Neural progenitor cell (in vitro differentiated cells): ENCODE results near the gene PNPLA7. TPM values are rescaled to one million over a fixed set of nuclear protein-coding genes. Genes with fewer than 3 reads are reported as not detected.
A peak's percentile ranks its signal among the peaks of the same experiment; 100 is the strongest.
"Not testable (repeated sequence)": the region's sequence is repeated elsewhere in the genome, so short reads cannot be mapped to it uniquely, and the experiment has no call there.

Experiments used
- DNase-seq: peaks from one replicate; pipeline ENCODE4 v3.0.0-alpha.2; 2016; ENCODE audit warnings: low spot score
- H2AFZ ChIP-seq: fragments of 200-600 bp; sonication (generic); replicated peaks from 2 replicates; pipeline ENCODE4 v1.6.1; 2016; ENCODE audit warnings: antibody characterized with exemption
- H3F3A ChIP-seq: fragments of 200-600 bp; sonication (generic); 2 replicates; pipeline ENCODE4 v1.6.1; 2016; ENCODE audit warnings: antibody characterized with exemption, low read depth
- H3K27ac ChIP-seq: fragments of 200-600 bp; sonication (generic); 2 replicates; pipeline ENCODE4 v1.5.1; 2016; ENCODE audit warnings: mild to moderate bottlenecking
- H3K27me3 ChIP-seq: fragments of 200-600 bp; sonication (generic); 2 replicates; pipeline ENCODE4 v1.6.1; 2016; ENCODE audit warnings: mild to moderate bottlenecking, moderate library complexity
- H3K36me3 ChIP-seq: fragments of 200-600 bp; sonication (generic); 2 replicates; pipeline ENCODE4 v1.5.1; 2016
- H3K4me1 ChIP-seq: fragments of 200-600 bp; sonication (generic); 2 replicates; pipeline ENCODE4 v1.6.1; 2016; ENCODE audit warnings: mixed run types
- H3K4me2 ChIP-seq: fragments of 200-600 bp; sonication (generic); 2 replicates; pipeline ENCODE4 v1.6.1; 2016
- H3K4me3 ChIP-seq: fragments of 200-600 bp; sonication (generic); 2 replicates; pipeline ENCODE4 v1.5.1; 2016
- H3K79me2 ChIP-seq: fragments of 200-600 bp; sonication (generic); 2 replicates; pipeline ENCODE4 v1.6.1; 2016; ENCODE audit warnings: low read depth
- H3K9ac ChIP-seq: fragments of 200-600 bp; sonication (generic); 2 replicates; pipeline ENCODE4 v1.6.1; 2016
- H3K9me3 ChIP-seq: fragments of 200-600 bp; sonication (generic); 2 replicates; pipeline ENCODE4 v1.5.1; 2016; ENCODE audit warnings: low read depth
- H4K20me1 ChIP-seq: fragments of 200-600 bp; sonication (generic); 2 replicates; pipeline ENCODE4 v1.6.1; 2016; ENCODE audit warnings: low read depth
- H3K27ac Mint-ChIP-seq: 3 replicates; pipeline ENCODE4 v1.8.0; 2021; ENCODE audit warnings: mixed read lengths
- H3K27me3 Mint-ChIP-seq: 2 replicates; pipeline ENCODE4 v1.8.0; 2022; ENCODE audit warnings: low read depth, mild to moderate bottlenecking, inconsistent platforms, moderate library complexity, mixed read lengths; ENCODE audit not compliant: insufficient read depth
- H3K36me3 Mint-ChIP-seq: 3 replicates; pipeline ENCODE4 v1.8.0; 2021; ENCODE audit warnings: mixed read lengths
- H3K4me1 Mint-ChIP-seq: 3 replicates; pipeline ENCODE4 v1.8.0; 2021; ENCODE audit warnings: mixed read lengths
- H3K4me3 Mint-ChIP-seq: 3 replicates; pipeline ENCODE4 v1.8.0; 2021; ENCODE audit warnings: mild to moderate bottlenecking, moderate library complexity, mixed read lengths
- H3K9me3 Mint-ChIP-seq: 3 replicates; pipeline ENCODE4 v1.8.0; 2020; ENCODE audit warnings: mixed read lengths
- EZH2 ChIP-seq: fragments of 200-600 bp; sonication (generic); IDR thresholded peaks from 2 replicates; pipeline ENCODE4 v1.6.1; 2017; ENCODE audit warnings: antibody characterized with exemption, mild to moderate bottlenecking, moderate library complexity
- EZH2phosphoT487 ChIP-seq: fragments of 200-600 bp; sonication (generic); IDR thresholded peaks from 2 replicates; pipeline ENCODE4 v1.6.1; 2017; ENCODE audit warnings: antibody characterized with exemption
- total RNA-seq: library from RNA; depleted of rRNA; stranded (reverse); fragments of >200 nt; gene quantifications from 2 replicates; pipeline ENCODE4 v1.2.3, GENCODE V29; 2015; ENCODE audit warnings: low replicate concordance
- TF ChIP-seq, protein P1 (sequence below): fragments of 200-600 bp; sonication (generic); IDR thresholded peaks from 2 replicates; pipeline ENCODE4 v1.5.1; 2017; ENCODE audit warnings: antibody characterized with exemption, mild to moderate bottlenecking

PNPLA7 gene
- total RNA-seq, 1 donor from 2014 or later = 0.13 TPM

DNA sequence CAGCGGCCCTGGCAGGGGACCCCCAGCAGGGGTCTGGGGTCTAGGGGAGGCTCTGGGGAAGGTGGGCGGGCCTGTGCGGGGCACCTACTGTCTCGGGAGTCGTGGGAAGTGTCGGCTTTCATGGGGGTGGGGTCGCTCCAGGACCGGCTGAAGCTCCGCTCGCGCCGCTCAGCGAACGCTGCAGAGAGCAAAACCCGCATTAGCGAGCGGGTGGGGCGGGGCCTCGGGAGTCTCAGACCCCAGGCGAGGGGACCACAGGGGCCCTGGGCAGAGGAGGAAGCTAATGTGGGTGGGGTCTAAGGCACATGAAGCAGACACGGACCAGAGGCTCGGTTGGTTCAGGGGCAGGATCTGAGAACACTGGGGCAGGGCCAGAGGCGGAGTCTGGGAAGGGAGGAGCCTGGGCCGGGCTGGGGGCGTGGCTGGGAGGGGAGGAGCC is 96.5 kb downstream of the PNPLA7 start:
- Histone ChIP-seq H3K9ac (no peak overlapping the region), H3K4me2 (peak overlapping the region; percentile 90), H3F3A (peaks cover 15% of the 10 kb centered on the region), H3K4me3 (peak overlapping the region; percentile 53), H3K36me3 (no peaks in the 10 kb centered on the region), H3K27me3 (peaks cover 7% of the 10 kb centered on the region), H3K4me1 (peaks cover 20% of the 10 kb centered on the region), H3K27ac (no peak overlapping the region), H4K20me1 (peaks cover 55% of the 10 kb centered on the region), H3K9me3 (no peaks in the 10 kb centered on the region), H2AFZ (peak overlapping the region; percentile 3), H3K79me2 (peaks cover 5% of the 10 kb centered on the region)
- Mint-ChIP-seq H3K4me1 (peaks cover 15% of the 10 kb centered on the region), H3K27me3 (peaks cover 6% of the 10 kb centered on the region), H3K4me3 (peak overlapping the region; percentile 77), H3K27ac (no peak overlapping the region), H3K36me3 (peaks cover 4% of the 10 kb centered on the region), H3K9me3 (no peaks in the 10 kb centered on the region)
- TF ChIP-seq EZH2phosphoT487 = no peak
- no peak for TF ChIP-seq EZH2
- TF ChIP-seq, protein P1, sequence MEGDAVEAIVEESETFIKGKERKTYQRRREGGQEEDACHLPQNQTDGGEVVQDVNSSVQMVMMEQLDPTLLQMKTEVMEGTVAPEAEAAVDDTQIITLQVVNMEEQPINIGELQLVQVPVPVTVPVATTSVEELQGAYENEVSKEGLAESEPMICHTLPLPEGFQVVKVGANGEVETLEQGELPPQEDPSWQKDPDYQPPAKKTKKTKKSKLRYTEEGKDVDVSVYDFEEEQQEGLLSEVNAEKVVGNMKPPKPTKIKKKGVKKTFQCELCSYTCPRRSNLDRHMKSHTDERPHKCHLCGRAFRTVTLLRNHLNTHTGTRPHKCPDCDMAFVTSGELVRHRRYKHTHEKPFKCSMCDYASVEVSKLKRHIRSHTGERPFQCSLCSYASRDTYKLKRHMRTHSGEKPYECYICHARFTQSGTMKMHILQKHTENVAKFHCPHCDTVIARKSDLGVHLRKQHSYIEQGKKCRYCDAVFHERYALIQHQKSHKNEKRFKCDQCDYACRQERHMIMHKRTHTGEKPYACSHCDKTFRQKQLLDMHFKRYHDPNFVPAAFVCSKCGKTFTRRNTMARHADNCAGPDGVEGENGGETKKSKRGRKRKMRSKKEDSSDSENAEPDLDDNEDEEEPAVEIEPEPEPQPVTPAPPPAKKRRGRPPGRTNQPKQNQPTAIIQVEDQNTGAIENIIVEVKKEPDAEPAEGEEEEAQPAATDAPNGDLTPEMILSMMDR = no peak
- DNase-seq = peak; percentile 97

DNA sequence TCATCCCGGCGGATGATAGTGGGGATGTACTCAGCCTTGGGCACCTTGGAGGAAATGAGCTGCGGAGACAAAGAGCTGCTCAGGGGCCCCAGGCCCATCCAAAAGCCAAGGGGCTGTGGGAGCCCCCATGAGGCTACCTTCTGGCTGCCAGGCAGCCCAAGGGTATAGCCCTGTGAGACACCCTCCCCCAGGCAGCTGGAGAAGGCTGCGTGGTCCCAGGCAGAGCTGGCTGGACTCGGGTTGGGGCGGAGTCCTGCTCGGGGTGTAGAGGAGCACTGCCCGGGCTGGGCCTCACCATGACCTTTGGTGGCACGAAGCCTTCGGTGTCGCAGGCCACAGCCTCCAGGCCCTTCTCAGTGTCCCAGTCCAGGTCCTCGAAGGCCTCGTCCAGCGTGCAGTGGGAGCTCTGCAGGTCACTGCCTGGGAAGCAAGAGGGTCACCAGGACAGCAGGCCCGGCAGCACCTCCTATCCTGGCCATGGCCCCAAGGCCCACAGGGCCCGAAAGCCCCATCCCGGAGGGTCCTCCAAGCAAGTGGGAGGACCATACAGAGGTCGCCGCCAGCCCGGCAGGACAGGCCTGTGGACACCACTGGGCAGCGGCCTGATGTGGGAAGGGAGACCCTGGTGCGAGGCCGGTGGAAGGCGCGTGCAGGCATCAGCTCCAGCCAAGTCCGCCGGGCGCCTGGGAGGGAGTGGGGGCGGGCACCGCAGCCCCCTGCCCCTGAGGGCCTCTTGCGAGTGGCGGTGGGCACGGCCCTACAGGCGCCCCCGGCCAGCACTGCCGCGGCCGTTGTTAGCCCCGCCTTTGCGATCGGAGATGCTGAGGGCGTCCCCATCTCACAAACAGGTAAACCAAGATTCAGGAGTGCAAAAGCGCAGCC is 97.2 kb downstream of the PNPLA7 start:
- TF ChIP-seq EZH2phosphoT487 (no peak), EZH2 (no peak)
- TF ChIP-seq, protein P1 = no peak
- H3K4me2 ChIP-seq = peak overlapping the region; percentile 90

DNA sequence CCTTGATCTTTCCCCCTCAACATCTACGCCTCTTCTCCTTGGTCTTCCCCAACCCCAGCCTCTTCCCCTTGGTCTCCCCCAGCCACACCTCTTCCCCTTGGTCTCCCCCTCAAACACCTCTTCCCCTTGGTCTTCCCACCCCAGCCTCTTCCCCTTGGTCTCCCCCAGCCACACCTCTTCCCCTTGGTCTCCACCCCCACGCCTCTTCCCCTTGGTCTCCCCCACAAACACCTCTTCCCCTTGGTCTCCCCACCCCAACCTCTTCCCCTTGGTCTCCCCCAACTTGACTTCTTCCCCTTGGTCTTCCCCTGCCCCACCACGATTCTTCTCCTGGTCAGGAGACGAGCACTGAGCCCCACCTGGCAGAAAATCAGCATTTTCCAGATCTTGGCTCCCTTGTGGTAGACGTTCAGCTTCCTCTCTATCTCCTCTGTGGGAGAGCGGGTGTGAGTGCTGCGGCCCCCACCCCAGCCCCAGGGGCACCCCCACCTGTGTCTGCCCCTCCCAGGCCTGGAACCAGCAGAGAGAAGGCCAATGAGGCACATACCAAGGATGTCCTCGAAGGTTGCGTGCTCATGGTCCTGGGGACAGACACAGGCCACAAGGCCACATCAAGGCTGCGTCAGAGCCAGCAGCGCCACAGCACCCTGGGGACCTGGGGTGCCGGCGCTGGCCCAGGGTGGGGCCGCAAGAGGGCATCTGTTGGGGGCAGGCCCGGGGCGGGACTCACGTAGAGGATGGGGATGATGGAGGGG is 98.0 kb downstream of the PNPLA7 start:
- Histone ChIP-seq H3K4me2 (no peak overlapping the region), H3F3A (peaks cover 15% of the 10 kb centered on the region), H4K20me1 (peaks cover 41% of the 10 kb centered on the region), H3K27me3 (no peaks in the 10 kb centered on the region), H3K9ac (no peak overlapping the region), H3K36me3 (no peaks in the 10 kb centered on the region), H3K4me3 (no peak overlapping the region), H3K27ac (no peak overlapping the region), H3K9me3 (no peaks in the 10 kb centered on the region), H2AFZ (no peak overlapping the region), H3K4me1 (peaks cover 13% of the 10 kb centered on the region), H3K79me2 (no peaks in the 10 kb centered on the region)
- H3K27ac Mint-ChIP-seq = no peak overlapping the region
- DNase-seq = no peak
- peaks cover 18% of the 10 kb centered on the region for H3K4me1 Mint-ChIP-seq
- H3K4me3 Mint-ChIP-seq = no peak overlapping the region
- peaks cover 6% of the 10 kb centered on the region for H3K27me3 Mint-ChIP-seq
- TF ChIP-seq, protein P1 = no peak
- TF ChIP-seq EZH2 (no peak), EZH2phosphoT487 (no peak)
- H3K9me3 Mint-ChIP-seq = no peaks in the 10 kb centered on the region
- peaks cover 5% of the 10 kb centered on the region for H3K36me3 Mint-ChIP-seq

More for the DNA sequence above, 97.2 kb downstream of the PNPLA7 start:
- Histone ChIP-seq H3K9ac (no peak overlapping the region), H3K79me2 (no peaks in the 10 kb centered on the region), H3F3A (peaks cover 15% of the 10 kb centered on the region), H3K27me3 (peaks cover under 1% of the 10 kb centered on the region), H3K36me3 (no peaks in the 10 kb centered on the region), H4K20me1 (peaks cover 49% of the 10 kb centered on the region), H3K4me3 (peak overlapping the region; percentile 53), H2AFZ (peak overlapping the region; percentile 3), H3K27ac (no peak overlapping the region), H3K4me1 (peaks cover 14% of the 10 kb centered on the region), H3K9me3 (no peaks in the 10 kb centered on the region)
- Mint-ChIP-seq H3K4me3 (no peak overlapping the region), H3K36me3 (peaks cover 4% of the 10 kb centered on the region), H3K27me3 (peaks cover 6% of the 10 kb centered on the region), H3K4me1 (peaks cover 15% of the 10 kb centered on the region), H3K9me3 (no peaks in the 10 kb centered on the region), H3K27ac (no peak overlapping the region)
- DNase-seq = no peak

DNA sequence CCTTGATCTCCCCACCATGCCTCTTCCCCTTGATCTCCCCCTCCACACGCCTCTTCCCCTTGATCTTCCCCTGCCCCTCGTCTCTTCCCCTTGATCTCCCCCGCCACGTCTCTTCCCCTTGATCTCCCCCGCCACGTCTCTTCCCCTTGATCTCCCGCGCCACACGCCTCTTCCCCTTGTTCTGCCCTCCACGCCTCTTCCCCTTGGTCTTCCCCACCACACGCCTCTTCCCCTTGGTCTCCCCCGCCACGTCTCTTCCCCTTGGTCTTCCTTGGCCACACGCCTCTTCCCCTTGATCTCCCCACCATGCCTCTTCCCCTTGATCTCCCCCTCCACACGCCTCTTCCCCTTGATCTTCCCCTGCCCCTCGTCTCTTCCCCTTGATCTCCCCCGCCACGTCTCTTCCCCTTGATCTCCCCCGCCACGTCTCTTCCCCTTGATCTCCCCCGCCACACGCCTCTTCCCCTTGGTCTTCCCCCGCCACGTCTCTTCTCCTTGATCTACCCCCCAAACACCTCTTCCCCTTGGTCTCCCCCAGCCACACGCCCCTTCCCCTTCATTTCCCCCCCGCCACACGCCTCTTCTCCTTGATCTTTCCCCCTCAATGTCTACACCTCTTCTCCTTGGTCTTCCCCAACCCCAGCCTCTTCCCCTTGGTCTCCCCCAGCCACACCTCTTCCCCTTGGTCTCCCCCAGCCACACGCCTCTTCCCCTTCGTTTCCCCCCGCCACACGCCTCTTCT is 98.8 kb downstream of the PNPLA7 start:
- peaks cover 34% of the 10 kb centered on the region for H4K20me1 ChIP-seq
- peaks cover 13% of the 10 kb centered on the region for H3K4me1 ChIP-seq
- H3K27me3 ChIP-seq, H2AFZ ChIP-seq, H3K79me2 ChIP-seq, H3K9me3 ChIP-seq, H3K36me3 Mint-ChIP-seq, H3K27ac ChIP-seq, H3K9ac ChIP-seq, H3K4me3 Mint-ChIP-seq, DNase-seq, H3K36me3 ChIP-seq, H3K4me2 ChIP-seq, H3K27me3 Mint-ChIP-seq, H3K4me3 ChIP-seq, H3K27ac Mint-ChIP-seq, H3K9me3 Mint-ChIP-seq: not testable (repeated sequence)
- peaks cover 18% of the 10 kb centered on the region for H3K4me1 Mint-ChIP-seq
- peaks cover 15% of the 10 kb centered on the region for H3F3A ChIP-seq
